ENCODE results near the gene IL6. TPM values are rescaled to one million over a fixed set of nuclear protein-coding genes. Genes with fewer than 3 reads are reported as not detected.

The IL6 gene
- total RNA-seq (2021; fragmentation: NEBNext Ultra II Directional; extraction: Animal tissue kit (Norgen Biotek cat#: 25700)) (0.41 and 0.73 TPM in 2 replicates), polyA plus RNA-seq (2011; rRNA removed) (0.12 and 0.27 TPM in 2 replicates), polyA minus RNA-seq (2011; rRNA and poly(A)+ RNA removed) (0.35 TPM in 1 of 2 replicates, not detected in the other)
- 0.14 TPM for polyA plus RNA-seq (2011; cell fraction: cytosol; rRNA removed)
- polyA plus RNA-seq (2011; cell fraction: nucleus; rRNA removed) = 1.0 TPM
- polyA plus RNA-seq (2012, experiment 1 of 2) = 0.27 to 0.76 TPM (median 0.29 TPM) in 3 of 4 replicates, not detected in the other
- polyA plus RNA-seq (2012, experiment 2 of 2) = 0.22 TPM
- polyA plus RNA-seq (2013, experiment 1 of 2) = 0.85 TPM
- 0.87 TPM for polyA plus RNA-seq (2013, experiment 2 of 2)
- polyA minus RNA-seq (2011; cell fraction: cytosol; rRNA and poly(A)+ RNA removed) = not detected
- polyA minus RNA-seq (2011; cell fraction: nucleus; rRNA and poly(A)+ RNA removed) = not detected
- long read RNA-seq, experiment 1, partial matches to known transcripts = 0 of 1 reads
- long read RNA-seq, experiment 1, other reads (novel, unspliced or antisense) = 0 of 1 reads
- long read RNA-seq, experiment 2, partial matches to known transcripts = 1 of 2 reads
- long read RNA-seq, experiment 2, other reads (novel, unspliced or antisense) = 0 of 2 reads

GRCh38 chr7:22726907-22727713 is at the start of gene IL6:
Gene IL6, plus strand, starts transcription at chr7:22727200. Its CDS starts 63 bp downstream, at chr7:22727263.
- peaks cover 4 to 9% (median 5%) of the 10 kb centered on the region in 4 experiments for H3K4me1 ChIP-seq (replicated peaks in 1 of 4; ENCODE audit: control insufficient read depth in 3 of 4, insufficient read depth in 4 of 4, low read length in 3 of 4)
- POLR2A ChIA-PET (ENCODE audit: partially characterized antibody) = interaction anchor here (0.7 to 6.1 kb wide), 7 partner anchors 17 to 166 kb away, joined by 3 to 52 read pairs (median 3); no protein-coding TSS in a partner anchor
- TF ChIP-seq CTBP2 (IDR thresholded peaks at IDR 0.05; ENCODE audit: borderline replicate concordance, insufficient read depth, insufficient read length, low read length) (no peak), BRCA1 (IDR thresholded peaks at IDR 0.05; ENCODE audit: low read depth, low read length) (no peak), GTF2F1 (IDR thresholded peaks at IDR 0.05; ENCODE audit: borderline replicate concordance, low read depth, low read length) (no peak), CBX5 (IDR thresholded peaks at IDR 0.05; ENCODE audit: low read depth, low read length) (no peak), SIRT6 (IDR thresholded peaks at IDR 0.05; ENCODE audit: low read length) (no peak), HDAC6 (IDR thresholded peaks at IDR 0.05; ENCODE audit: low read depth, low read length) (no peak), SAP30 (IDR thresholded peaks at IDR 0.05; ENCODE audit: insufficient read depth, insufficient replicate concordance, low read length) (no peak), ASH2L (IDR thresholded peaks at IDR 0.05; ENCODE audit: low read length) (peak; percentile 53), JUND (IDR thresholded peaks at IDR 0.05; ENCODE audit: low read length) (0 out of 2 replicates have a peak, but pooled peaks have one; percentile 12)

More at GRCh38 chr7:22726907-22727713, at the start of gene IL6:
- Histone ChIP-seq H2BK120ac (replicated peaks; ENCODE audit: low read depth, low read length) (peak within 1 kb of the TSS; percentile 17), H3K23ac (ENCODE audit: insufficient read length) (no peak within 1 kb of the TSS), H2BK20ac (ENCODE audit: low read length) (peak within 1 kb of the TSS; percentile 82), H4K20me1 (replicated peaks in 1 of 2; ENCODE audit: control insufficient read depth in 1 of 2, insufficient read depth in 2 of 2, low read length in 2 of 2) (no peaks in the 10 kb centered on the region), H2AFZ (ENCODE audit: low read length) (peak within 1 kb of the TSS; percentile 33; the same call in 1 of the 2 replicates), H4K8ac (ENCODE audit: extremely low read depth, insufficient read depth, low read length) (peak within 1 kb of the TSS; percentile 51), H4K5ac (ENCODE audit: insufficient read length, low read depth, low read length) (no peak within 1 kb of the TSS), H3K14ac (ENCODE audit: insufficient read length) (no peak within 1 kb of the TSS), H3K79me2 (ENCODE audit: control insufficient read depth in 1 of 2, insufficient read depth in 2 of 2, low read length in 2 of 2) (no peaks in the 10 kb centered on the region), H3K27ac (ENCODE audit: low read depth, low read length) (no peak within 1 kb of the TSS), H2BK5ac (ENCODE audit: low read depth, low read length) (peak within 1 kb of the TSS; percentile 79; the same call in 1 of the 2 replicates), H3K4me3 (ENCODE audit: extremely low read depth in 1 of 4, insufficient read depth in 2 of 4, low read depth in 3 of 4, low read length in 4 of 4) (peak within 1 kb of the TSS in 1 of 4 experiments; percentile 22; a peak in 1 of 8 replicates), H2BK12ac (ENCODE audit: low read depth, low read length) (peak within 1 kb of the TSS; percentile 65), H2BK15ac (ENCODE audit: low read length) (no peak within 1 kb of the TSS), H3K27me3 (replicated peaks in 1 of 4; ENCODE audit: control insufficient read depth in 3 of 4, extremely low read depth in 1 of 4, insufficient read depth in 3 of 4, low read length in 3 of 4) (peaks cover 0 to 3% (median 0%) of the 10 kb centered on the region in 4 experiments; a peak in 2 of 7 replicates), H3K79me1 (ENCODE audit: low read depth, low read length) (no peaks in the 10 kb centered on the region), H3K36me3 (ENCODE audit: control insufficient read depth in 2 of 4, insufficient read depth in 4 of 4, low read length in 3 of 4) (no peaks in the 10 kb centered on the region), H3K4ac (replicated peaks; ENCODE audit: insufficient read length, low read depth, low read length) (no peak within 1 kb of the TSS), H3K9me3 (ENCODE audit: insufficient read depth in 2 of 2, low read depth in 1 of 2, low read length in 1 of 2) (no peaks in the 10 kb centered on the region), H3K18ac (ENCODE audit: extremely low read depth, low read length) (peak within 1 kb of the TSS; percentile 80), H3K23me2 (ENCODE audit: low read depth, low read length) (no peaks in the 10 kb centered on the region), H3K4me2 (ENCODE audit: insufficient read depth in 1 of 2, low read depth in 2 of 2, low read length in 2 of 2) (peak within 1 kb of the TSS; percentile 31 to 56; a peak in 3 of 4 replicates), H3K56ac (replicated peaks; ENCODE audit: insufficient read length, low read depth, low read length) (no peak within 1 kb of the TSS), H4K91ac (replicated peaks; ENCODE audit: insufficient read length, low read length) (peak within 1 kb of the TSS; percentile 37), H3K9ac (replicated peaks in 1 of 4; ENCODE audit: extremely low read depth in 1 of 4, low read depth in 3 of 4, low read length in 3 of 4) (no peak within 1 kb of the TSS), H2AK5ac (ENCODE audit: low read depth, low read length) (no peak within 1 kb of the TSS)
- peak in 1 of 2 experiments; percentile 69 for DNase-seq (ENCODE audit: low read depth in 1 of 2, low spot score in 2 of 2)
- CTCF ChIA-PET (ENCODE audit: partially characterized antibody) = interaction anchor here (0.6 to 16.8 kb wide), 58 partner anchors 9 to 467 kb away, joined by 3 to 385 read pairs (median 4); no protein-coding TSS in a partner anchor
- FAIRE-seq = no peak
- WGBS, 2 experiments (ENCODE audit: extremely low coverage in 1 of 2, insufficient coverage in 1 of 2, insufficient read length in 1 of 2, insufficient replicate concordance in 2 of 2, low coverage in 1 of 2, low lambda C conversion rate in 2 of 2, missing lambda C conversion rate in 1 of 2) = 62% methylated on average over 27 of the region's 28 CpGs; no CpG with 5 or more reads in 1 of the 2 experiments
